ENCODE data around the gene FNTB.
"Not testable (repeated sequence)": the region's sequence is repeated elsewhere in the genome, so short reads cannot be mapped to it uniquely, and the experiment has no call there.

Gene FNTB

GRCh38 chr14:65075628-65076325, 89.1 kb downstream of the FNTB start:
- no peaks in the 10 kb centered on the region for H3K9me3 ChIP-seq (ENCODE audit: insufficient read depth, low read depth, low read length)
- no peak overlapping the region for H3K9ac ChIP-seq (ENCODE audit: low read depth, low read length)
- H3K4me1 ChIP-seq (ENCODE audit: insufficient read depth, low read length) = no peaks in the 10 kb centered on the region
- 91% methylated on average over 17 of the region's 17 CpGs for WGBS
- H3K27me3 ChIP-seq (ENCODE audit: insufficient read depth, low read length) = no peaks in the 10 kb centered on the region
- no peak overlapping the region for H3K4me3 ChIP-seq (ENCODE audit: low read length)
- no peak overlapping the region for H3K27ac ChIP-seq (ENCODE audit: low read depth, low read length)
- peaks cover 60% of the 10 kb centered on the region for H3K36me3 ChIP-seq (ENCODE audit: insufficient read depth, low read length)

- H3K36me3 ChIP-seq (ENCODE audit: insufficient read depth, low read length) = peaks cover 68% of the 10 kb centered on the region
Measured at GRCh38 chr14:65077318-65077717, 90.6 kb downstream of the FNTB start.

GRCh38 chr14:65079201-65079600, 92.5 kb downstream of the FNTB start:
- no peaks in the 10 kb centered on the region for H3K27me3 ChIP-seq (ENCODE audit: insufficient read depth, low read length)
- no peak overlapping the region for H3K9ac ChIP-seq (ENCODE audit: low read depth, low read length)
- no peak overlapping the region for H3K4me3 ChIP-seq (ENCODE audit: low read length)
- WGBS = 94% methylated on average over 6 of the region's 6 CpGs
- no peaks in the 10 kb centered on the region for H3K4me1 ChIP-seq (ENCODE audit: insufficient read depth, low read length)
- no peaks in the 10 kb centered on the region for H3K9me3 ChIP-seq (ENCODE audit: insufficient read depth, low read depth, low read length)
- H3K27ac ChIP-seq (ENCODE audit: low read depth, low read length) = no peak overlapping the region
- peaks cover 78% of the 10 kb centered on the region for H3K36me3 ChIP-seq (ENCODE audit: insufficient read depth, low read length)

More at GRCh38 chr14:65077318-65077717, 90.6 kb downstream of the FNTB start:
- 97% methylated on average over 2 of the region's 2 CpGs for WGBS
- no peaks in the 10 kb centered on the region for H3K9me3 ChIP-seq (ENCODE audit: insufficient read depth, low read depth, low read length)
- no peak overlapping the region for H3K9ac ChIP-seq (ENCODE audit: low read depth, low read length)
- H3K4me3 ChIP-seq (ENCODE audit: low read length) = no peak overlapping the region
- no peak overlapping the region for H3K27ac ChIP-seq (ENCODE audit: low read depth, low read length)
- H3K27me3 ChIP-seq (ENCODE audit: insufficient read depth, low read length) = no peaks in the 10 kb centered on the region
- no peaks in the 10 kb centered on the region for H3K4me1 ChIP-seq (ENCODE audit: insufficient read depth, low read length)

DNA sequence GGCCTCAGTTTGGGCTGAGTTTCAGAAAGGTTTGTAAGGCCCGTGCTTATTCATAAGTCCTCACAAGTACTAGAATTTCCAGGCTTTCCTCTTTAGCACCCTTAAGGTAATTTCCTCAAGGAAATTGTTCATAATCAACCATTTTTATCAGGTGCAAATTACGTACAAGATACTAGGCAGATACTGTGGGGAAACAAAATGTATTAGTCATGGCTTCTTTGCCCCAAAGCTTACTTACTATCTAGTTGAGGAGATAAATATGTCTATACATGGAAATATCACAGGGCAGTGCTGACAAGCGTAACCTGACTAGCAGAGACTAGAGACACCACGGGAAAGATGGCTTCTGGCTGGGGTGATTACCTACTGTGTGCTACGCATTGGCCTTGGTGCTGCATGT, 93.1 kb downstream of the FNTB start:
- H3K9ac ChIP-seq (ENCODE audit: low read depth, low read length) = no peak overlapping the region
- no peaks in the 10 kb centered on the region for H3K9me3 ChIP-seq (ENCODE audit: insufficient read depth, low read depth, low read length)
- WGBS = 91% methylated on average over 4 of the region's 5 CpGs
- no peaks in the 10 kb centered on the region for H3K27me3 ChIP-seq (ENCODE audit: insufficient read depth, low read length)
- H3K4me3 ChIP-seq (ENCODE audit: low read length) = no peak overlapping the region
- no peaks in the 10 kb centered on the region for H3K4me1 ChIP-seq (ENCODE audit: insufficient read depth, low read length)
- no peak overlapping the region for H3K27ac ChIP-seq (ENCODE audit: low read depth, low read length)
- peaks cover 75% of the 10 kb centered on the region for H3K36me3 ChIP-seq (ENCODE audit: insufficient read depth, low read length)

GRCh38 chr14:65080960-65081747, 94.5 kb downstream of the FNTB start:
- H3K9me3 ChIP-seq (ENCODE audit: insufficient read depth, low read depth, low read length) = peaks cover 5% of the 10 kb centered on the region; the same call in 1 of the 2 replicates
- H3K9ac ChIP-seq (ENCODE audit: low read depth, low read length) = no peak overlapping the region
- WGBS = 96% methylated on average over 2 of the region's 2 CpGs
- H3K4me3 ChIP-seq (ENCODE audit: low read length) = no peak overlapping the region
- H3K36me3 ChIP-seq (ENCODE audit: insufficient read depth, low read length) = peaks cover 78% of the 10 kb centered on the region
- no peaks in the 10 kb centered on the region for H3K27me3 ChIP-seq (ENCODE audit: insufficient read depth, low read length)
- no peak overlapping the region for H3K27ac ChIP-seq (ENCODE audit: low read depth, low read length)
- no peaks in the 10 kb centered on the region for H3K4me1 ChIP-seq (ENCODE audit: insufficient read depth, low read length)

DNA sequence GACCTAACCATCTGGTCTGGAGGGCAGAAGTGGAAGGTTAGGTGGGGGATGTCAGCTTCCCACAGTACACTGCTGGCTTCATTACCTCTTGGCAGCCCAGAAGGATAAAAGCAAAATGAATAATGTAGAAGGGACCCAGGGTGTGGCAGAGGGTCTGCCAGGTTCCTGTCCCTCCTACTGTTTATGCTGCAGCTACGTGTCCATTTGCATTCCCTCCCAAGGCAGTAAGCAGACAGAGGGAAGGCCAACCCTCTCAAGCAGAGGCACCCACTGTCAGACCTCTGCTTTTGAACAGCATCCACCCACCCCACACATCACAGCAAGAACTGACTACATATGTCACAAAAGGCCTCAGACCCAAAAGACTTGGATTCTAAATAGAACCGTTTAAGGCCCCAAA, 96.2 kb downstream of the FNTB start:
- Histone ChIP-seq H3K9ac (ENCODE audit: low read depth, low read length) (no peak overlapping the region), H3K9me3 (ENCODE audit: insufficient read depth, low read depth, low read length) (peaks cover 21% of the 10 kb centered on the region), H3K27me3 (ENCODE audit: insufficient read depth, low read length) (no peaks in the 10 kb centered on the region), H3K4me3 (ENCODE audit: low read length) (no peak overlapping the region), H3K27ac (ENCODE audit: low read depth, low read length) (no peak overlapping the region), H3K36me3 (ENCODE audit: insufficient read depth, low read length) (peaks cover 77% of the 10 kb centered on the region), H3K4me1 (ENCODE audit: insufficient read depth, low read length) (no peaks in the 10 kb centered on the region)
- WGBS = 80% methylated on average over 2 of the region's 2 CpGs

- Histone ChIP-seq H3K4me3 (ENCODE audit: low read length) (no peak overlapping the region), H3K9me3 (ENCODE audit: insufficient read depth, low read depth, low read length) (peaks cover 35% of the 10 kb centered on the region), H3K27ac (ENCODE audit: low read depth, low read length) (no peak overlapping the region), H3K36me3 (ENCODE audit: insufficient read depth, low read length) (peaks cover 83% of the 10 kb centered on the region), H3K4me1 (ENCODE audit: insufficient read depth, low read length) (no peaks in the 10 kb centered on the region), H3K27me3 (ENCODE audit: insufficient read depth, low read length) (no peaks in the 10 kb centered on the region), H3K9ac (ENCODE audit: low read depth, low read length) (no peak overlapping the region)
- 88% methylated on average over 4 of the region's 6 CpGs for WGBS
Measured at GRCh38 chr14:65084554-65085505, 98.1 kb downstream of the FNTB start.

DNA sequence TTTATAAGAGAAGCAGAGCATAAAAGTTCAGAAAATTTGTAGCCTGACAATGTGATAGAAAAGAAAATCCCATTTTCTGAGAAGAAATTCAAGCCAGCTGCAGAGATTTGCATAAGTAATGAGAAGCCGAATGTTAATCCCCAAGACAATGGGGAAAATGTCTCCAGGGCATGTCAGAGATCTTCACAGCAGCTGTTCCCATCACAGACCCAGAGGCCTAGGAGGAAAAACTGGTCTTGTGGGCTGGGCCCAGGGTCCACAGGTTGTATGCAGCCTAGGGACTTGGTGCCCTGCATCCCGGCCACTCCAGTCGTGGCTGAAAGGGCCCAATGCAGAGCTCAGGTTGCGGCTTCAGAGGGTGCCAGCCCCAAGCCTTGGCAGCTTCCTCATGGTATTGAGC, 100.0 kb downstream of the FNTB start:
- 93% methylated on average over 4 of the region's 4 CpGs for WGBS
- H3K4me1 ChIP-seq (ENCODE audit: insufficient read depth, low read length); H3K27ac ChIP-seq (ENCODE audit: low read depth, low read length); H3K27me3 ChIP-seq (ENCODE audit: insufficient read depth, low read length); H3K4me3 ChIP-seq (ENCODE audit: low read length); H3K9ac ChIP-seq (ENCODE audit: low read depth, low read length): not testable (repeated sequence)
- H3K9me3 ChIP-seq (ENCODE audit: insufficient read depth, low read depth, low read length) = peaks cover 35% of the 10 kb centered on the region
- peaks cover 93% of the 10 kb centered on the region for H3K36me3 ChIP-seq (ENCODE audit: insufficient read depth, low read length)

DNA sequence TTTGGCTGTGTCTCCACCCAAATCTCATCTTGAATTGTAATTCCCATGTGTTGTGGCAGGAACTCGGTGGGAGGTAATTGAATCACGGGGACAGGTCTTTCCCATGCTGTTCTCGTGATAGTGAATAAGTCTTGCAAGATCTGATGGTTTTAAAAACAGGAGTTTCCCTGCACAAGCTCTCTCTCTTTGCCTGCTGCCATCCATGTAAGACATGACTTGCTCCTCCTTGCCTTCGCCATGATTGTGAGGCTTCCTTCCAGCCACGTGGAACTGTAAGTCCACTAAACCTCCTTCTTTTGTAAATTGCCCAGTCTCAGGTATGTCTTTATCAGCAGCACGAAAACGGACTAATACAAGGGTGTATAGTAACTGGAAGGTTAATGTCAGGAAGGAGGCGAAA, 101.1 kb downstream of the FNTB start:
- H3K4me3 ChIP-seq (ENCODE audit: low read length); H3K9ac ChIP-seq (ENCODE audit: low read depth, low read length); H3K27ac ChIP-seq (ENCODE audit: low read depth, low read length); H3K4me1 ChIP-seq (ENCODE audit: insufficient read depth, low read length); H3K27me3 ChIP-seq (ENCODE audit: insufficient read depth, low read length): not testable (repeated sequence)
- Histone ChIP-seq H3K9me3 (ENCODE audit: insufficient read depth, low read depth, low read length) (peaks cover 35% of the 10 kb centered on the region), H3K36me3 (ENCODE audit: insufficient read depth, low read length) (peaks cover 93% of the 10 kb centered on the region)
- 93% methylated on average over 8 of the region's 8 CpGs for WGBS

GRCh38 chr14:65092349-65092748, 105.7 kb downstream of the FNTB start:
- 96% methylated on average over 1 of the region's 2 CpGs for WGBS
- H3K4me1 ChIP-seq (ENCODE audit: insufficient read depth, low read length) = 0 out of 2 replicates have a peak, but pooled peaks cover 6% of the 10 kb centered on the region
- H3K27me3 ChIP-seq (ENCODE audit: insufficient read depth, low read length) = no peaks in the 10 kb centered on the region
- H3K4me3 ChIP-seq (ENCODE audit: low read length) = no peak overlapping the region
- H3K36me3 ChIP-seq (ENCODE audit: insufficient read depth, low read length) = peaks cover 96% of the 10 kb centered on the region
- peaks cover 20% of the 10 kb centered on the region for H3K9me3 ChIP-seq (ENCODE audit: insufficient read depth, low read depth, low read length)
- no peak overlapping the region for H3K9ac ChIP-seq (ENCODE audit: low read depth, low read length)
- no peak overlapping the region for H3K27ac ChIP-seq (ENCODE audit: low read depth, low read length)
